RWPE1 (cell line): ENCODE results near the gene RHBDL1.
"Not testable (repeated sequence)": the region's sequence is repeated elsewhere in the genome, so short reads cannot be mapped to it uniquely, and the experiment has no call there.

Experiments used
- CTCF ChIA-PET: fragments of 350-600 bp; sonication (Branson Sonifier 250); formaldehyde crosslinking; extraction: SDS; loops from one replicate; lab custom pipeline; 2021; lab: Yijun Ruan, JAX
- POLR2A ChIA-PET: fragments of 400-600 bp; formaldehyde crosslinking; extraction: SDS; loops from one replicate; lab custom pipeline; 2020; ENCODE audit warnings: antibody characterized with exemption; ENCODE audit not compliant: low non-redundant PET; lab: Yijun Ruan, JAX
- DNase-seq: peaks from one replicate; pipeline ENCODE4 v3.0.0; 2012; ENCODE audit warnings: low spot score
- H3K27ac ChIP-seq: fragments of 450-650 bp; 2 replicates; pipeline ENCODE4 v1.5.1; 2017
- CTCF ChIP-seq: fragments of 450-650 bp; conservative IDR thresholded peaks from 2 replicates; pipeline ENCODE4 v1.5.1; 2017; ENCODE audit warnings: low read depth, mild to moderate bottlenecking

Gene RHBDL1

GRCh38 chr16:685967-686366 lies 10.5 kb downstream of the RHBDL1 start:
- ChIA-PET POLR2A (no interaction called here), CTCF (interaction anchor here (0.5 to 0.7 kb wide), 2 partner anchors 12 to 14 kb away, joined by 3 read pairs; no protein-coding TSS in a partner anchor)
- no peak for DNase-seq
- peak; percentile 61 for TF ChIP-seq CTCF
- peak overlapping the region; percentile 94 for H3K27ac ChIP-seq

DNA sequence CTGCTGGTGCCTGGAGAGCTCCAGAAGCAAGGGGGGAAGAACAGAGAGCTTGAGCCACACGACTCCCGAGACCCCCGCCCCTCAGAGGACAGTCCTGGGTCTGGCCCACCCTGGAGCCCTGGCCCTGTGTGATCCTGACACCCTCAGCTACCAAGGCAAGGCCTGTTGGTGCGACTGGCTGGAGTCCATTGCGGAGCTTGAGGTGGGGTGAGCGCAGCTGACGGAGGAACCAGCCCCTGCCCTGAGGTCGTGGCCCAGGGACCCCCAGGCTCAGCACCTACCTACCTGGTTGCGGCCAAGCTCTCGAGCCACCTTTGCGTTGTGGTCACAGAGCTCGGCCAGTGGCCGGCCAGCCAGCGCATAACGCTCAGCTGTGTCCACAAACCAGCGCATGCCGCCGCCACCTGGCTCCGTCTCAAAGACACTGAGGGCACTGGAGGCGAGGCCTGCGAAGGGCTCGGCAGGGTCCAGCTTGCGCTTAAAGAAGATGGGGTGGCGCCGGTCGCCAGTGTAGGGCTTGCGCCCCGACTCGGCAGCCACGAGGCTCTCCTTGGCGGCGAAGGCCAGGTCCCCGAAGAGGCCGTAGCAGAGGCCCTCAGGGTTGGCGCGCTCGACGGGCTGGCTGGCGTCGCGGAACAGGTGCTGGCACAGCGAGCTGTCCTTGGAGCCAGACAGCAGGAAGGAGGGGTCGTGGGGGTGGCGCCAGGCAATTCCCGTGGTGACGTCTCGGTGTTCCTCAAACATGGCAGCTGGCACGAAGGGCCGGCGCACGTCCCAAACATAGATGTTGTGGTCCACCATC lies 11.2 kb downstream of the RHBDL1 start:
- POLR2A ChIA-PET: no interaction called here
- CTCF ChIA-PET: interaction anchor here (0.5 to 1.1 kb wide), 3 partner anchors 11 to 19 kb away, joined by 3 read pairs; partner anchors contain the start of gene RHOT2
- DNase-seq: no peak
- H3K27ac ChIP-seq: peak overlapping the region; percentile 94
- no peak for TF ChIP-seq CTCF

GRCh38 chr16:687499-687898 lies 12.0 kb downstream of the RHBDL1 start:
- POLR2A ChIA-PET: no interaction called here
- CTCF ChIA-PET: interaction anchor here (0.6 to 1.1 kb wide), 2 partner anchors 14 to 20 kb away, joined by 3 read pairs; partner anchors contain the start of gene RHOT2
- peak overlapping the region; percentile 84 for H3K27ac ChIP-seq
- DNase-seq: no peak
- no peak for TF ChIP-seq CTCF

DNA sequence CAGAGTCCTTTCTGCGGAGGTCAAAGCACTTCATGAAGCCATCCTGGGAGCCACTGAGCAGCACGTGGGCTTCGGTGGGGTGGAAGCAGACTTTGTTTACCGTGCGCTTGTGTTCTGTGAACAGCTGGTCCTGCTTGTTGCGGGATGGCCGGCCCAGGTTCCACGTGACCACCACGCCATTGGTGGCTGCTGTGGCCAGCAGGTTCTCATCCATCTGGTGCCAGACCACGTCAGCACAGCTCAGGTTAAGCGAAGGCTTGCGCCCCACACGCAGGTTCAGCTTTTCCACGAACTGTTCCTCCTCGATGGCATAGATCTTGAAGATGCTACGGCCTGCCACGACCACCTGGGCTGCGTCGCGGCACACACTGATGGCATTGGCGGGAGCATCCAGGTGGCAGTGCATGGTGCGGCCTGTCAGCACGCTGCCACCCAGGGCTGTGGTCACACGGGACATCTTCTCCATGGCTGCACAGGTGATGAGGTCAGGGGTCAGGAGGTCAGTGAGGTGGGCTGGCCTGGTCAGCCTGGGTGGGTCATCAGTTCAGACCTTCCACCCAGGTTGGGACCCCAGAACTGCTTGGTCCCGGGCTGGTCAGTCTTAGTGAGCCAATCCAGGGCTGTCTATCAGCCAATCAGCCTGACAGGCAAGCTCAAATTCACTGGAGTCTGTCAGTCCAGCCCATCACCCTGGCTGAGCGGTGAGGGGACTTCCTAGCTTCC lies 13.9 kb downstream of the RHBDL1 start:
- DNase-seq: no peak
- TF ChIP-seq CTCF: no peak
- ChIA-PET CTCF (interaction anchor here (0.7 kb wide), 1 partner anchor 11 kb away, joined by 3 read pairs; no protein-coding TSS in a partner anchor), POLR2A (interaction anchor here (0.5 to 1.2 kb wide), 2 partner anchors 22 to 99 kb away, joined by 3 read pairs; partner anchors contain the start of genes CHTF18 and RPUSD1)
- H3K27ac ChIP-seq: peak overlapping the region; percentile 84

- CTCF ChIA-PET: interaction anchor here (0.7 kb wide), 1 partner anchor 20 kb away, joined by 3 read pairs; no protein-coding TSS in a partner anchor
- H3K27ac ChIP-seq: peak overlapping the region; percentile 84; the same call in 1 of the 2 replicates
- DNase-seq, POLR2A ChIA-PET: not testable (repeated sequence)
Measured at GRCh38 chr16:691242-691641, 15.8 kb downstream of the RHBDL1 start.

- DNase-seq: no peak
- ChIA-PET CTCF (interaction anchor here (0.6 kb wide), 1 partner anchor 9 kb away, joined by 3 read pairs; no protein-coding TSS in a partner anchor), POLR2A (interaction anchor here (0.6 kb wide), 1 partner anchor 600 kb away, joined by 3 read pairs; no protein-coding TSS in a partner anchor)
- H3K27ac ChIP-seq: peak overlapping the region; percentile 99
- TF ChIP-seq CTCF: no peak
Measured at GRCh38 chr16:692356-693108, 17.1 kb downstream of the RHBDL1 start.
